SK-N-SH treated with all-trans-retinoic acid at 6 μM for 48 hours (cell line): ENCODE results near the gene NUP43.

Experiments used
- ATAC-seq: fragments of 200-7000 bp; cut with Tn5 transposase; 3 replicates; pipeline ENCODE4 v1.9.1; 2020; ENCODE audit warnings: mild to moderate bottlenecking, moderate library complexity
- ARNTL ChIP-seq: fragments of 450-650 bp; formaldehyde crosslinking; IDR thresholded peaks from 2 replicates; pipeline ENCODE4 v1.5.0; 2020; ENCODE audit warnings: low read depth, mild to moderate bottlenecking, moderate library complexity, borderline replicate concordance
- BACH2 ChIP-seq: fragments of 250-450 bp; sonication (Bioruptor Pico); IDR thresholded peaks from 2 replicates; pipeline ENCODE4 v1.9.0; 2021; ENCODE audit warnings: mild to moderate bottlenecking, borderline replicate concordance
- CSDC2 ChIP-seq: fragments of 250-450 bp; sonication (Bioruptor Pico); IDR thresholded peaks from 2 replicates; pipeline ENCODE4 v1.5.0; 2020; ENCODE audit warnings: mild to moderate bottlenecking, moderate library complexity
- ESRRG ChIP-seq: fragments of 250-450 bp; sonication (Bioruptor Pico); IDR thresholded peaks from 2 replicates; pipeline ENCODE4 v1.6.1; 2021; ENCODE audit warnings: mild to moderate bottlenecking
- GLIS3 ChIP-seq: fragments of 250-450 bp; sonication (Bioruptor Pico); IDR thresholded peaks from 2 replicates; pipeline ENCODE4 v1.5.0; 2020; ENCODE audit warnings: mild to moderate bottlenecking, moderate library complexity
- ISL1 ChIP-seq: fragments of 250-450 bp; sonication (Bioruptor Pico); IDR thresholded peaks from 2 replicates; pipeline ENCODE4 v2.1.2; 2022; ENCODE audit warnings: mild to moderate bottlenecking, moderate library complexity
- OSR1 ChIP-seq: fragments of 250-450 bp; sonication (Bioruptor Pico); IDR thresholded peaks from 2 replicates; pipeline ENCODE4 v1.8.0; 2022; ENCODE audit warnings: moderate library complexity, mild to moderate bottlenecking, inconsistent platforms
- PPARA ChIP-seq: fragments of 250-450 bp; sonication (Bioruptor Pico); IDR thresholded peaks from 2 replicates; pipeline ENCODE4 v1.5.0; 2020; ENCODE audit warnings: mild to moderate bottlenecking, borderline replicate concordance
- RARB ChIP-seq: fragments of 250-450 bp; sonication (Bioruptor Pico); IDR thresholded peaks from 2 replicates; pipeline ENCODE4 v1.8.0; 2021; ENCODE audit warnings: mild to moderate bottlenecking, moderate library complexity
- SNAI2 ChIP-seq: fragments of 250-450 bp; sonication (Bioruptor Pico); IDR thresholded peaks from 2 replicates; pipeline ENCODE4 v1.5.0; 2020; ENCODE audit warnings: mild to moderate bottlenecking, moderate library complexity
- TCF4 ChIP-seq: fragments of 250-450 bp; sonication (Bioruptor Pico); IDR thresholded peaks from 2 replicates; pipeline ENCODE4 v1.8.0; 2021; ENCODE audit warnings: mild to moderate bottlenecking, moderate library complexity, borderline replicate concordance
- TOX ChIP-seq: fragments of 250-450 bp; sonication (Bioruptor Pico); IDR thresholded peaks from 2 replicates; pipeline ENCODE4 v1.8.0; 2021; ENCODE audit warnings: mild to moderate bottlenecking, moderate library complexity, borderline replicate concordance
- ZC3H10 ChIP-seq: fragments of 250-450 bp; sonication (Bioruptor Pico); IDR thresholded peaks from 2 replicates; pipeline ENCODE4 v1.5.1; 2021; ENCODE audit warnings: mild to moderate bottlenecking, moderate library complexity
- ZFP3 ChIP-seq: fragments of 250-450 bp; sonication (Bioruptor Pico); IDR thresholded peaks from 2 replicates; pipeline ENCODE4 v1.5.0; 2020; ENCODE audit warnings: mild to moderate bottlenecking, moderate library complexity
- ZFP30 ChIP-seq: fragments of 450-650 bp; formaldehyde crosslinking; IDR thresholded peaks from 2 replicates; pipeline ENCODE4 v1.5.0; 2022; ENCODE audit warnings: mild to moderate bottlenecking, moderate library complexity
- ZNF565 ChIP-seq: fragments of 450-650 bp; formaldehyde crosslinking; conservative IDR thresholded peaks from 2 replicates; pipeline ENCODE4 v1.5.0; 2020; ENCODE audit warnings: low read depth, mild to moderate bottlenecking, moderate library complexity
- ZNF70 ChIP-seq: fragments of 450-650 bp; formaldehyde crosslinking; IDR thresholded peaks from 2 replicates; pipeline ENCODE4 v1.5.0; 2020; ENCODE audit warnings: mild to moderate bottlenecking, moderate library complexity
- ZNF8 ChIP-seq: fragments of 450-650 bp; formaldehyde crosslinking; IDR thresholded peaks from 2 replicates; pipeline ENCODE4 v1.5.0; 2020; ENCODE audit warnings: mild to moderate bottlenecking, moderate library complexity
- TF ChIP-seq, protein P1 (sequence below): fragments of 250-450 bp; sonication (Bioruptor Pico); IDR thresholded peaks from 2 replicates; pipeline ENCODE4 v1.8.0; 2020; ENCODE audit warnings: mild to moderate bottlenecking, moderate library complexity, borderline replicate concordance
- TF ChIP-seq, protein P2 (sequence below): fragments of 250-450 bp; sonication (Bioruptor Pico); IDR thresholded peaks from 2 replicates; pipeline ENCODE4 v1.8.0; 2021; ENCODE audit warnings: low read depth, mild to moderate bottlenecking, moderate library complexity, borderline replicate concordance
- TF ChIP-seq, protein P3 (sequence below): fragments of 250-450 bp; sonication (Bioruptor Pico); IDR thresholded peaks from 2 replicates; pipeline ENCODE4 v1.5.0; 2020; ENCODE audit warnings: mild to moderate bottlenecking, moderate library complexity

NUP43 gene

DNA sequence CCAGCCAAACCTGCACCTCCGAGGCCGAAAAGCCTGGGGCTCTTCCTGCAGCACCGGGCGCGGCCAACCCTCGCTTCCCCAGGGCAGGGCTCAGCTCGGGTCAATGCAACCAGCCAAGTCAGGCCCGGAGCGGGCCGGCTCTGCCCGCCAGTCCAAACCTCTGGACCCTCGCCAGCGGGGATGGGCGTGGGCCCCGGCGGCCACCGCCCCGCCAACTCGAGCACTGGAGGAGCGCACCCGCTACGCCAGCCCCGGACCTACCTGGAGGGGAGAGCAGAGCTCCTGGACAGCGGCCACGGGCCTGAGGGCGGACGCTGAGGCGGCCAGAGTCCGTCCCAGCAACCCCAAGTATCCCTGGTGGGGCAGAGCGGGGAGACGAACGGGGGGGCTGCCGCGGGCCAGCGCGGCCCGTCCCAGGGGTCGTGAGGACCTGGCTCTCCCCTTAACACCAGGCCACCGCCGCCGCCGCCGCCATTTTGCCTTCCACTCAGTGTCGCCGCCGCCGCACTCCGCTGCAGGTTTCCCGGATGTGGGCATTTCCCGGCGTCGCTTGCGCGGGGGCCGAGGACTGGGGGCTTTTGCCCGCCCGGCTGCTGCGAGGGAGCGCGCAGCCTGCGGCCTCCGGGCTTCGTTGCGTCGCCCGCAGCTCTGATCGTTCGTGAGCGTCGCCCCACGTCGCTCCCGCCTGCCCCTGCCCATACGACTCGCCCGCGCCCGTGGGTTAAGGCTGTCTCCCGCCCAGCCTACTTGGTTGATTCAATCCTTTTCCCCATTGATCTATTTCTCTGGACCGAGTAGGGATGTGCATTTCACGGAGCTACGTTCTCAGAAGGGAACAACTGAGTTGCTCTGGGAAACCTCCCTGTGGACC is 28.5 kb downstream of the NUP43 start, which contains the start of gene LATS1:
Gene LATS1 (minus strand): TSS at position 514 of the 871 bp plus-strand sequence. CDS start 15,975 bp downstream, outside the sequence.
- peak; percentile 92 for ATAC-seq
- TF ChIP-seq ZC3H10 (CRISPR knock-in tag) (no peak), SNAI2 (CRISPR knock-in tag) (no peak), TCF4 (CRISPR knock-in tag) (no peak), ZFP3 (CRISPR knock-in tag) (0 out of 2 replicates have a peak, but pooled peaks have one; percentile 22)
- TF ChIP-seq, protein P1, sequence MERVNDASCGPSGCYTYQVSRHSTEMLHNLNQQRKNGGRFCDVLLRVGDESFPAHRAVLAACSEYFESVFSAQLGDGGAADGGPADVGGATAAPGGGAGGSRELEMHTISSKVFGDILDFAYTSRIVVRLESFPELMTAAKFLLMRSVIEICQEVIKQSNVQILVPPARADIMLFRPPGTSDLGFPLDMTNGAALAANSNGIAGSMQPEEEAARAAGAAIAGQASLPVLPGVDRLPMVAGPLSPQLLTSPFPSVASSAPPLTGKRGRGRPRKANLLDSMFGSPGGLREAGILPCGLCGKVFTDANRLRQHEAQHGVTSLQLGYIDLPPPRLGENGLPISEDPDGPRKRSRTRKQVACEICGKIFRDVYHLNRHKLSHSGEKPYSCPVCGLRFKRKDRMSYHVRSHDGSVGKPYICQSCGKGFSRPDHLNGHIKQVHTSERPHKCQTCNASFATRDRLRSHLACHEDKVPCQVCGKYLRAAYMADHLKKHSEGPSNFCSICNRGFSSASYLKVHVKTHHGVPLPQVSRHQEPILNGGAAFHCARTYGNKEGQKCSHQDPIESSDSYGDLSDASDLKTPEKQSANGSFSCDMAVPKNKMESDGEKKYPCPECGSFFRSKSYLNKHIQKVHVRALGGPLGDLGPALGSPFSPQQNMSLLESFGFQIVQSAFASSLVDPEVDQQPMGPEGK (CRISPR knock-in tag), result peak; percentile 67; the same call in 1 of the 2 replicates
- TF ChIP-seq, protein P2, sequence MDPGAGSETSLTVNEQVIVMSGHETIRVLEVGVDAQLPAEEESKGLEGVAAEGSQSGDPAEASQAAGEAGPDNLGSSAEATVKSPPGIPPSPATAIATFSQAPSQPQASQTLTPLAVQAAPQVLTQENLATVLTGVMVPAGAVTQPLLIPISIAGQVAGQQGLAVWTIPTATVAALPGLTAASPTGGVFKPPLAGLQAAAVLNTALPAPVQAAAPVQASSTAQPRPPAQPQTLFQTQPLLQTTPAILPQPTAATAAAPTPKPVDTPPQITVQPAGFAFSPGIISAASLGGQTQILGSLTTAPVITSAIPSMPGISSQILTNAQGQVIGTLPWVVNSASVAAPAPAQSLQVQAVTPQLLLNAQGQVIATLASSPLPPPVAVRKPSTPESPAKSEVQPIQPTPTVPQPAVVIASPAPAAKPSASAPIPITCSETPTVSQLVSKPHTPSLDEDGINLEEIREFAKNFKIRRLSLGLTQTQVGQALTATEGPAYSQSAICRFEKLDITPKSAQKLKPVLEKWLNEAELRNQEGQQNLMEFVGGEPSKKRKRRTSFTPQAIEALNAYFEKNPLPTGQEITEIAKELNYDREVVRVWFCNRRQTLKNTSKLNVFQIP, result no peak

DNA sequence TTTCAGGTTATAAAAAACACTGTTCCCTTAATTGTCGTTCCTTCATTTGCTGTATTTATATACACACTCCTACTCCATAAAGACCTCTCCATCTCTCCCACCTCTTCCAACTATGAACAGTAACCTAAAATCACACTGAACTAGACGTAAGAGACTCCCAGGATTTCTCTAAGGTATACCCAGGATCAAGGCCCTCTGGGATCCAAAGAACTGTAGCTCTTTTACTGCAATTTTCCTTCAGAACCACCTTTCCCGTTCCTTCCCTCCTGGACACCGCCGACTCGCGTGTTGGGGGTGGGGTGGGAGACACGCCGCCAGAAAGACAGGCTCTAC is 29.1 kb downstream of the NUP43 start:
- ATAC-seq, result no peak; the same call in 2 of the 3 replicates
- no peak for TF ChIP-seq BACH2
- TF ChIP-seq GLIS3 (CRISPR knock-in tag), result no peak
- TF ChIP-seq RARB (CRISPR knock-in tag), result no peak
- no peak for TF ChIP-seq ZNF8 (CRISPR knock-in tag)
- no peak for TF ChIP-seq CSDC2 (CRISPR knock-in tag)
- TF ChIP-seq ZFP30, result no peak
- TF ChIP-seq, protein P2, result no peak
- no peak for TF ChIP-seq ESRRG (CRISPR knock-in tag)
- TF ChIP-seq ZC3H10 (CRISPR knock-in tag), result no peak
- TF ChIP-seq, protein P3, sequence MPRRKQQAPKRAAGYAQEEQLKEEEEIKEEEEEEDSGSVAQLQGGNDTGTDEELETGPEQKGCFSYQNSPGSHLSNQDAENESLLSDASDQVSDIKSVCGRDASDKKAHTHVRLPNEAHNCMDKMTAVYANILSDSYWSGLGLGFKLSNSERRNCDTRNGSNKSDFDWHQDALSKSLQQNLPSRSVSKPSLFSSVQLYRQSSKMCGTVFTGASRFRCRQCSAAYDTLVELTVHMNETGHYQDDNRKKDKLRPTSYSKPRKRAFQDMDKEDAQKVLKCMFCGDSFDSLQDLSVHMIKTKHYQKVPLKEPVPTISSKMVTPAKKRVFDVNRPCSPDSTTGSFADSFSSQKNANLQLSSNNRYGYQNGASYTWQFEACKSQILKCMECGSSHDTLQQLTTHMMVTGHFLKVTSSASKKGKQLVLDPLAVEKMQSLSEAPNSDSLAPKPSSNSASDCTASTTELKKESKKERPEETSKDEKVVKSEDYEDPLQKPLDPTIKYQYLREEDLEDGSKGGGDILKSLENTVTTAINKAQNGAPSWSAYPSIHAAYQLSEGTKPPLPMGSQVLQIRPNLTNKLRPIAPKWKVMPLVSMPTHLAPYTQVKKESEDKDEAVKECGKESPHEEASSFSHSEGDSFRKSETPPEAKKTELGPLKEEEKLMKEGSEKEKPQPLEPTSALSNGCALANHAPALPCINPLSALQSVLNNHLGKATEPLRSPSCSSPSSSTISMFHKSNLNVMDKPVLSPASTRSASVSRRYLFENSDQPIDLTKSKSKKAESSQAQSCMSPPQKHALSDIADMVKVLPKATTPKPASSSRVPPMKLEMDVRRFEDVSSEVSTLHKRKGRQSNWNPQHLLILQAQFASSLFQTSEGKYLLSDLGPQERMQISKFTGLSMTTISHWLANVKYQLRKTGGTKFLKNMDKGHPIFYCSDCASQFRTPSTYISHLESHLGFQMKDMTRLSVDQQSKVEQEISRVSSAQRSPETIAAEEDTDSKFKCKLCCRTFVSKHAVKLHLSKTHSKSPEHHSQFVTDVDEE (CRISPR knock-in tag), result no peak
- no peak for TF ChIP-seq ZNF70 (CRISPR knock-in tag)
- TF ChIP-seq TOX, result no peak
- TF ChIP-seq ARNTL (CRISPR knock-in tag), result no peak
- TF ChIP-seq ZFP3 (CRISPR knock-in tag), result no peak
- TF ChIP-seq OSR1, result no peak
- no peak for TF ChIP-seq ISL1
- no peak for TF ChIP-seq ZNF565 (CRISPR knock-in tag)

DNA sequence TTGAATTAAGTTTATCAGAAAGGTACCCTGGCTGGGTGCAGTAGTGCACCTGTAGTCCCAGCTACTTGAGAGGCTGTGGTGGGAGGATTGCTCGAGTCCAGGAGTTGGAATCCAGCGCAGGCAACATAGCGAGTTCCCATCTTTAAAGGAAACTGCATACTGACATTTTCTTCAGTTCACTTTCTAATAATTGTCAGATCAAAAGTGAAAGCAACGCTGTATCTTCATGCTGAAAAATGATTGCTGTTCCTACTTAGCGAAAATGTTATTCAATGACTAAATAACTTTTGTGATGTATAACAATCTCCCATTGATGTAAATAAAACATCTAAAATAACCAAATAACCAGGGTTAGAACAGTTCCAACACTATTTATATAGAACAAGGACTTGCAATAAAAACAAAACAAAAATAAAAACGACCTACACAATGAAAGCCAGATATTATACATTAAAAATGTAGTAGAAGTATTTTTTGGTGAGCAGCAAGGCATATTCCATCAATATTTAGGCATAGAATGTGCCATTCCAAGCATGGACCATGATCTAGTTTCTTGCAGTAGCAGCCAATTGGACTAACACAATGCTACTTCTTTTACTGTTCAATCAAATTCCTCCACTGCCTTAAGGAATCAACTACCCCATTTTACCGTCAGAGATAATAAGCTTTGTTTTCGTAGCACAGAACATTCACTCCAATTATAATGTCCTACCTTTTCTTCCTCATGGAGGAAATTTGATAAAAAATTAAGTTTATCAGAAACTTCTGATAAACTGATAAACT is 30.0 kb downstream of the NUP43 start:
- no peak for TF ChIP-seq PPARA (CRISPR knock-in tag)
- TF ChIP-seq CSDC2 (CRISPR knock-in tag), result no peak
- no peak for TF ChIP-seq GLIS3 (CRISPR knock-in tag)
- no peak for TF ChIP-seq ZFP30
- no peak for TF ChIP-seq TCF4 (CRISPR knock-in tag)
- no peak for TF ChIP-seq RARB (CRISPR knock-in tag)
- no peak for TF ChIP-seq TOX
- no peak for TF ChIP-seq ARNTL (CRISPR knock-in tag)
- TF ChIP-seq ESRRG (CRISPR knock-in tag), result no peak

More for the DNA sequence above, 30.0 kb downstream of the NUP43 start:
- no peak for ATAC-seq
